ENCODE measurements around the gene ERMP1. TPM values are rescaled to one million over a fixed set of nuclear protein-coding genes. Genes with fewer than 3 reads are reported as not detected.

The ERMP1 gene
- total and polyA plus RNA-seq, 10 of the 15 experiments (the other 5 are each of a cell fraction or from before 2014, with no cell fraction given): 2.4 to 42.1 (median 8.1) TPM

DNA sequence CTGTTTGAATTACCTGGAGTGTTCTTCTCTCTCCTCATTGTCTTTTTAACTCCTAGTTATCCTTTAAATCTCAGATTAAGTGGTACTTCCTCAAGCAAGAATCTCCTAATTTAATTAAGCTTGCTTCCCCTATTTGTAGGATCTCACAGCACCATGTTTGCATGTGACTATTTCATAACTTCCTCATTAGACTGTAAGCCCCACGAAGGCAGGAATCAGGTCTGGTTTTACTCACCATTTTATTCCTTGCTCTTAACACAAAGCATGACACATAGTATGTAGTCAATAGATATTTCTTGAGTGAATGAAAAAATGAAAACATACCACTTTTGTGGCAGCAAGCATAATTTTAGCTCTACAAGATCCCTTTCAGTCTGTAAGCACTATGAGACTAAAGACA, 1.3 kb upstream of the ERMP1 start (continued):
- TF ChIP-seq, protein P1, sequence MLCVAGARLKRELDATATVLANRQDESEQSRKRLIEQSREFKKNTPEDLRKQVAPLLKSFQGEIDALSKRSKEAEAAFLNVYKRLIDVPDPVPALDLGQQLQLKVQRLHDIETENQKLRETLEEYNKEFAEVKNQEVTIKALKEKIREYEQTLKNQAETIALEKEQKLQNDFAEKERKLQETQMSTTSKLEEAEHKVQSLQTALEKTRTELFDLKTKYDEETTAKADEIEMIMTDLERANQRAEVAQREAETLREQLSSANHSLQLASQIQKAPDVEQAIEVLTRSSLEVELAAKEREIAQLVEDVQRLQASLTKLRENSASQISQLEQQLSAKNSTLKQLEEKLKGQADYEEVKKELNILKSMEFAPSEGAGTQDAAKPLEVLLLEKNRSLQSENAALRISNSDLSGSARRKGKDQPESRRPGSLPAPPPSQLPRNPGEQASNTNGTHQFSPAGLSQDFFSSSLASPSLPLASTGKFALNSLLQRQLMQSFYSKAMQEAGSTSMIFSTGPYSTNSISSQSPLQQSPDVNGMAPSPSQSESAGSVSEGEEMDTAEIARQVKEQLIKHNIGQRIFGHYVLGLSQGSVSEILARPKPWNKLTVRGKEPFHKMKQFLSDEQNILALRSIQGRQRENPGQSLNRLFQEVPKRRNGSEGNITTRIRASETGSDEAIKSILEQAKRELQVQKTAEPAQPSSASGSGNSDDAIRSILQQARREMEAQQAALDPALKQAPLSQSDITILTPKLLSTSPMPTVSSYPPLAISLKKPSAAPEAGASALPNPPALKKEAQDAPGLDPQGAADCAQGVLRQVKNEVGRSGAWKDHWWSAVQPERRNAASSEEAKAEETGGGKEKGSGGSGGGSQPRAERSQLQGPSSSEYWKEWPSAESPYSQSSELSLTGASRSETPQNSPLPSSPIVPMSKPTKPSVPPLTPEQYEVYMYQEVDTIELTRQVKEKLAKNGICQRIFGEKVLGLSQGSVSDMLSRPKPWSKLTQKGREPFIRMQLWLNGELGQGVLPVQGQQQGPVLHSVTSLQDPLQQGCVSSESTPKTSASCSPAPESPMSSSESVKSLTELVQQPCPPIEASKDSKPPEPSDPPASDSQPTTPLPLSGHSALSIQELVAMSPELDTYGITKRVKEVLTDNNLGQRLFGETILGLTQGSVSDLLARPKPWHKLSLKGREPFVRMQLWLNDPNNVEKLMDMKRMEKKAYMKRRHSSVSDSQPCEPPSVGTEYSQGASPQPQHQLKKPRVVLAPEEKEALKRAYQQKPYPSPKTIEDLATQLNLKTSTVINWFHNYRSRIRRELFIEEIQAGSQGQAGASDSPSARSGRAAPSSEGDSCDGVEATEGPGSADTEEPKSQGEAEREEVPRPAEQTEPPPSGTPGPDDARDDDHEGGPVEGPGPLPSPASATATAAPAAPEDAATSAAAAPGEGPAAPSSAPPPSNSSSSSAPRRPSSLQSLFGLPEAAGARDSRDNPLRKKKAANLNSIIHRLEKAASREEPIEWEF (IDR thresholded peaks at IDR 0.05; ENCODE audit: insufficient replicate concordance, low read depth, low read length): no peak
- TF ChIP-seq, protein P2, sequence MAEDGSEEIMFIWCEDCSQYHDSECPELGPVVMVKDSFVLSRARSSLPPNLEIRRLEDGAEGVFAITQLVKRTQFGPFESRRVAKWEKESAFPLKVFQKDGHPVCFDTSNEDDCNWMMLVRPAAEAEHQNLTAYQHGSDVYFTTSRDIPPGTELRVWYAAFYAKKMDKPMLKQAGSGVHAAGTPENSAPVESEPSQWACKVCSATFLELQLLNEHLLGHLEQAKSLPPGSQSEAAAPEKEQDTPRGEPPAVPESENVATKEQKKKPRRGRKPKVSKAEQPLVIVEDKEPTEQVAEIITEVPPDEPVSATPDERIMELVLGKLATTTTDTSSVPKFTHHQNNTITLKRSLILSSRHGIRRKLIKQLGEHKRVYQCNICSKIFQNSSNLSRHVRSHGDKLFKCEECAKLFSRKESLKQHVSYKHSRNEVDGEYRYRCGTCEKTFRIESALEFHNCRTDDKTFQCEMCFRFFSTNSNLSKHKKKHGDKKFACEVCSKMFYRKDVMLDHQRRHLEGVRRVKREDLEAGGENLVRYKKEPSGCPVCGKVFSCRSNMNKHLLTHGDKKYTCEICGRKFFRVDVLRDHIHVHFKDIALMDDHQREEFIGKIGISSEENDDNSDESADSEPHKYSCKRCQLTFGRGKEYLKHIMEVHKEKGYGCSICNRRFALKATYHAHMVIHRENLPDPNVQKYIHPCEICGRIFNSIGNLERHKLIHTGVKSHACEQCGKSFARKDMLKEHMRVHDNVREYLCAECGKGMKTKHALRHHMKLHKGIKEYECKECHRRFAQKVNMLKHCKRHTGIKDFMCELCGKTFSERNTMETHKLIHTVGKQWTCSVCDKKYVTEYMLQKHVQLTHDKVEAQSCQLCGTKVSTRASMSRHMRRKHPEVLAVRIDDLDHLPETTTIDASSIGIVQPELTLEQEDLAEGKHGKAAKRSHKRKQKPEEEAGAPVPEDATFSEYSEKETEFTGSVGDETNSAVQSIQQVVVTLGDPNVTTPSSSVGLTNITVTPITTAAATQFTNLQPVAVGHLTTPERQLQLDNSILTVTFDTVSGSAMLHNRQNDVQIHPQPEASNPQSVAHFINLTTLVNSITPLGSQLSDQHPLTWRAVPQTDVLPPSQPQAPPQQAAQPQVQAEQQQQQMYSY (CRISPR knock-in tag; IDR thresholded peaks at IDR 0.05): no peak
- TF ChIP-seq, protein P3, sequence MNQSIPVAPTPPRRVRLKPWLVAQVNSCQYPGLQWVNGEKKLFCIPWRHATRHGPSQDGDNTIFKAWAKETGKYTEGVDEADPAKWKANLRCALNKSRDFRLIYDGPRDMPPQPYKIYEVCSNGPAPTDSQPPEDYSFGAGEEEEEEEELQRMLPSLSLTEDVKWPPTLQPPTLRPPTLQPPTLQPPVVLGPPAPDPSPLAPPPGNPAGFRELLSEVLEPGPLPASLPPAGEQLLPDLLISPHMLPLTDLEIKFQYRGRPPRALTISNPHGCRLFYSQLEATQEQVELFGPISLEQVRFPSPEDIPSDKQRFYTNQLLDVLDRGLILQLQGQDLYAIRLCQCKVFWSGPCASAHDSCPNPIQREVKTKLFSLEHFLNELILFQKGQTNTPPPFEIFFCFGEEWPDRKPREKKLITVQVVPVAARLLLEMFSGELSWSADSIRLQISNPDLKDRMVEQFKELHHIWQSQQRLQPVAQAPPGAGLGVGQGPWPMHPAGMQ (IDR thresholded peaks at IDR 0.05; ENCODE audit: borderline replicate concordance): no peak
- TF ChIP-seq SIN3A (IDR thresholded peaks at IDR 0.05; ENCODE audit: low read depth, low read length) (no peak), TARDBP (IDR thresholded peaks at IDR 0.05; ENCODE audit: borderline replicate concordance) (no peak), SREBF2 (IDR thresholded peaks at IDR 0.05; ENCODE audit: low read length) (no peak), POLR2A (IDR thresholded peaks at IDR 0.05; ENCODE audit: low read depth, low read length) (no peak), CBX3 (IDR thresholded peaks at IDR 0.05; ENCODE audit: borderline replicate concordance, low read depth) (no peak), HCFC1 (IDR thresholded peaks at IDR 0.05; ENCODE audit: low read length) (no peak)
- TF ChIP-seq, protein P4, sequence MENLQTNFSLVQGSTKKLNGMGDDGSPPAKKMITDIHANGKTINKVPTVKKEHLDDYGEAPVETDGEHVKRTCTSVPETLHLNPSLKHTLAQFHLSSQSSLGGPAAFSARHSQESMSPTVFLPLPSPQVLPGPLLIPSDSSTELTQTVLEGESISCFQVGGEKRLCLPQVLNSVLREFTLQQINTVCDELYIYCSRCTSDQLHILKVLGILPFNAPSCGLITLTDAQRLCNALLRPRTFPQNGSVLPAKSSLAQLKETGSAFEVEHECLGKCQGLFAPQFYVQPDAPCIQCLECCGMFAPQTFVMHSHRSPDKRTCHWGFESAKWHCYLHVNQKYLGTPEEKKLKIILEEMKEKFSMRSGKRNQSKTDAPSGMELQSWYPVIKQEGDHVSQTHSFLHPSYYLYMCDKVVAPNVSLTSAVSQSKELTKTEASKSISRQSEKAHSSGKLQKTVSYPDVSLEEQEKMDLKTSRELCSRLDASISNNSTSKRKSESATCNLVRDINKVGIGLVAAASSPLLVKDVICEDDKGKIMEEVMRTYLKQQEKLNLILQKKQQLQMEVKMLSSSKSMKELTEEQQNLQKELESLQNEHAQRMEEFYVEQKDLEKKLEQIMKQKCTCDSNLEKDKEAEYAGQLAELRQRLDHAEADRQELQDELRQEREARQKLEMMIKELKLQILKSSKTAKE (IDR thresholded peaks at IDR 0.05; ENCODE audit: low read depth, poor library complexity, severe bottlenecking): no peak
- TF ChIP-seq, protein P5, sequence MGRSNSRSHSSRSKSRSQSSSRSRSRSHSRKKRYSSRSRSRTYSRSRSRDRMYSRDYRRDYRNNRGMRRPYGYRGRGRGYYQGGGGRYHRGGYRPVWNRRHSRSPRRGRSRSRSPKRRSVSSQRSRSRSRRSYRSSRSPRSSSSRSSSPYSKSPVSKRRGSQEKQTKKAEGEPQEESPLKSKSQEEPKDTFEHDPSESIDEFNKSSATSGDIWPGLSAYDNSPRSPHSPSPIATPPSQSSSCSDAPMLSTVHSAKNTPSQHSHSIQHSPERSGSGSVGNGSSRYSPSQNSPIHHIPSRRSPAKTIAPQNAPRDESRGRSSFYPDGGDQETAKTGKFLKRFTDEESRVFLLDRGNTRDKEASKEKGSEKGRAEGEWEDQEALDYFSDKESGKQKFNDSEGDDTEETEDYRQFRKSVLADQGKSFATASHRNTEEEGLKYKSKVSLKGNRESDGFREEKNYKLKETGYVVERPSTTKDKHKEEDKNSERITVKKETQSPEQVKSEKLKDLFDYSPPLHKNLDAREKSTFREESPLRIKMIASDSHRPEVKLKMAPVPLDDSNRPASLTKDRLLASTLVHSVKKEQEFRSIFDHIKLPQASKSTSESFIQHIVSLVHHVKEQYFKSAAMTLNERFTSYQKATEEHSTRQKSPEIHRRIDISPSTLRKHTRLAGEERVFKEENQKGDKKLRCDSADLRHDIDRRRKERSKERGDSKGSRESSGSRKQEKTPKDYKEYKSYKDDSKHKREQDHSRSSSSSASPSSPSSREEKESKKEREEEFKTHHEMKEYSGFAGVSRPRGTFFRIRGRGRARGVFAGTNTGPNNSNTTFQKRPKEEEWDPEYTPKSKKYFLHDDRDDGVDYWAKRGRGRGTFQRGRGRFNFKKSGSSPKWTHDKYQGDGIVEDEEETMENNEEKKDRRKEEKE (IDR thresholded peaks at IDR 0.05): no peak
- TF ChIP-seq, protein P6, sequence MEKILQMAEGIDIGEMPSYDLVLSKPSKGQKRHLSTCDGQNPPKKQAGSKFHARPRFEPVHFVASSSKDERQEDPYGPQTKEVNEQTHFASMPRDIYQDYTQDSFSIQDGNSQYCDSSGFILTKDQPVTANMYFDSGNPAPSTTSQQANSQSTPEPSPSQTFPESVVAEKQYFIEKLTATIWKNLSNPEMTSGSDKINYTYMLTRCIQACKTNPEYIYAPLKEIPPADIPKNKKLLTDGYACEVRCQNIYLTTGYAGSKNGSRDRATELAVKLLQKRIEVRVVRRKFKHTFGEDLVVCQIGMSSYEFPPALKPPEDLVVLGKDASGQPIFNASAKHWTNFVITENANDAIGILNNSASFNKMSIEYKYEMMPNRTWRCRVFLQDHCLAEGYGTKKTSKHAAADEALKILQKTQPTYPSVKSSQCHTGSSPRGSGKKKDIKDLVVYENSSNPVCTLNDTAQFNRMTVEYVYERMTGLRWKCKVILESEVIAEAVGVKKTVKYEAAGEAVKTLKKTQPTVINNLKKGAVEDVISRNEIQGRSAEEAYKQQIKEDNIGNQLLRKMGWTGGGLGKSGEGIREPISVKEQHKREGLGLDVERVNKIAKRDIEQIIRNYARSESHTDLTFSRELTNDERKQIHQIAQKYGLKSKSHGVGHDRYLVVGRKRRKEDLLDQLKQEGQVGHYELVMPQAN (conservative IDR thresholded peaks at IDR 0.05): no peak

All from GM12878 (cell line).